Trophoblast cell (in vitro differentiated cells and primary cell): ENCODE data around the gene SCN2B. TPM values are rescaled to one million over a fixed set of nuclear protein-coding genes. Genes with fewer than 3 reads are reported as not detected.

Source experiments
- DNase-seq, 2 donors: peaks; one replicate each; pipeline ENCODE4 v3.0.0-alpha.2; 2016
- H2AFZ ChIP-seq: 2 replicates; pipeline ENCODE4 v1.6.1; 2013; ENCODE audit warnings: low read length, moderate library complexity, mild to moderate bottlenecking; ENCODE audit not compliant: insufficient read depth, poor library complexity
- H2AK5ac ChIP-seq: 2 replicates; pipeline ENCODE4 v1.6.1; 2013; ENCODE audit warnings: mild to moderate bottlenecking, low read length
- H2BK120ac ChIP-seq: 2 replicates; pipeline ENCODE4 v1.6.1; 2013; ENCODE audit warnings: low read length, mild to moderate bottlenecking, moderate library complexity; ENCODE audit not compliant: insufficient read depth, poor library complexity
- H2BK12ac ChIP-seq: 2 replicates; pipeline ENCODE4 v1.6.1; 2013; ENCODE audit warnings: mild to moderate bottlenecking, low read length, moderate library complexity
- H2BK5ac ChIP-seq: 2 replicates; pipeline ENCODE4 v1.6.1; 2013; ENCODE audit warnings: low read length, low read depth, moderate library complexity, mild to moderate bottlenecking; ENCODE audit not compliant: poor library complexity
- H3K14ac ChIP-seq: 2 replicates; pipeline ENCODE4 v1.6.1; 2013; ENCODE audit warnings: mild to moderate bottlenecking, low read length
- H3K18ac ChIP-seq: 2 replicates; pipeline ENCODE4 v1.6.1; 2013; ENCODE audit warnings: mild to moderate bottlenecking, low read length
- H3K23ac ChIP-seq: 2 replicates; pipeline ENCODE4 v1.6.1; 2013; ENCODE audit warnings: low read length
- H3K27ac ChIP-seq: 2 replicates; pipeline ENCODE4 v1.5.1; 2013; ENCODE audit warnings: low read depth, mild to moderate bottlenecking, inconsistent platforms, low read length, moderate library complexity
- H3K27me3 ChIP-seq: 2 replicates; pipeline ENCODE4 v1.6.1; 2013; ENCODE audit warnings: inconsistent platforms, mild to moderate bottlenecking, low read length, moderate library complexity; ENCODE audit not compliant: insufficient read depth
- H3K36me3 ChIP-seq, 2 experiments: 1 replicate in 1 of 2; 2 replicates in 1 of 2; pipeline ENCODE4 v1.6.1; 2013; ENCODE audit warnings: low read length in 2 of 2, mild to moderate bottlenecking in 2 of 2, moderate library complexity in 1 of 2; ENCODE audit not compliant: insufficient read depth in 2 of 2, control insufficient read depth in 1 of 2
- H3K4ac ChIP-seq: 2 replicates; pipeline ENCODE4 v1.6.1; 2013; ENCODE audit warnings: low read depth, mild to moderate bottlenecking, low read length, moderate library complexity
- H3K4me1 ChIP-seq, 2 experiments: 1 replicate in 1 of 2; 2 replicates in 1 of 2; pipeline ENCODE4 v1.6.1; 2013; ENCODE audit warnings: low read length in 2 of 2, mild to moderate bottlenecking in 2 of 2, moderate library complexity in 1 of 2; ENCODE audit not compliant: insufficient read depth in 2 of 2, control insufficient read depth in 1 of 2
- H3K4me2 ChIP-seq: 2 replicates; pipeline ENCODE4 v1.6.1; 2013; ENCODE audit warnings: inconsistent platforms, mild to moderate bottlenecking, low read length, moderate library complexity
- H3K4me3 ChIP-seq: 2 replicates; pipeline ENCODE4 v1.5.1; 2013; ENCODE audit warnings: mild to moderate bottlenecking, low read depth, low read length, inconsistent platforms
- H3K79me1 ChIP-seq: one replicate; pipeline ENCODE4 v1.6.1; 2013; ENCODE audit warnings: low read length
- H3K79me2 ChIP-seq: 2 replicates; pipeline ENCODE4 v1.6.1; 2013; ENCODE audit warnings: low read length, mild to moderate bottlenecking; ENCODE audit not compliant: control insufficient read depth, insufficient read depth, poor library complexity
- H3K9ac ChIP-seq: 2 replicates; pipeline ENCODE4 v1.6.1; 2013; ENCODE audit warnings: mild to moderate bottlenecking, low read length
- H3K9me3 ChIP-seq: 2 replicates; pipeline ENCODE4 v1.6.1; 2013; ENCODE audit warnings: low read depth, mild to moderate bottlenecking, control low read depth, inconsistent platforms, low read length; ENCODE audit not compliant: insufficient read depth
- H4K12ac ChIP-seq: 2 replicates; pipeline ENCODE4 v1.6.1; 2013; ENCODE audit warnings: low read depth, mild to moderate bottlenecking, low read length, moderate library complexity
- H4K8ac ChIP-seq: 2 replicates; pipeline ENCODE4 v1.6.1; 2013; ENCODE audit warnings: low read depth, mild to moderate bottlenecking, low read length, moderate library complexity
- H4K91ac ChIP-seq: one replicate; pipeline ENCODE4 v1.6.1; 2013; ENCODE audit warnings: low read depth, mild to moderate bottlenecking, low read length, moderate library complexity
- whole genome bisulfite sequencing: extraction: QIAGEN DNeasy Blood & Tissue Kit; methylation state at CpG from one replicate; pipeline ENCODE4 v1.1.7; 2013; ENCODE audit warnings: missing lambda C conversion rate; ENCODE audit not compliant: insufficient read length, insufficient coverage; ENCODE audit errors: extremely low coverage; 5-methylcytosine and 5-hydroxymethylcytosine counted together
- polyA plus RNA-seq: library from polyadenylated mRNA; stranded (reverse); fragments of 200-250 nt; gene quantifications from 2 replicates; pipeline ENCODE4 v1.2.3, GENCODE V29; 2013

Gene SCN2B, protein sequence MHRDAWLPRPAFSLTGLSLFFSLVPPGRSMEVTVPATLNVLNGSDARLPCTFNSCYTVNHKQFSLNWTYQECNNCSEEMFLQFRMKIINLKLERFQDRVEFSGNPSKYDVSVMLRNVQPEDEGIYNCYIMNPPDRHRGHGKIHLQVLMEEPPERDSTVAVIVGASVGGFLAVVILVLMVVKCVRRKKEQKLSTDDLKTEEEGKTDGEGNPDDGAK
- not detected in 2 replicates for polyA plus RNA-seq

DNA sequence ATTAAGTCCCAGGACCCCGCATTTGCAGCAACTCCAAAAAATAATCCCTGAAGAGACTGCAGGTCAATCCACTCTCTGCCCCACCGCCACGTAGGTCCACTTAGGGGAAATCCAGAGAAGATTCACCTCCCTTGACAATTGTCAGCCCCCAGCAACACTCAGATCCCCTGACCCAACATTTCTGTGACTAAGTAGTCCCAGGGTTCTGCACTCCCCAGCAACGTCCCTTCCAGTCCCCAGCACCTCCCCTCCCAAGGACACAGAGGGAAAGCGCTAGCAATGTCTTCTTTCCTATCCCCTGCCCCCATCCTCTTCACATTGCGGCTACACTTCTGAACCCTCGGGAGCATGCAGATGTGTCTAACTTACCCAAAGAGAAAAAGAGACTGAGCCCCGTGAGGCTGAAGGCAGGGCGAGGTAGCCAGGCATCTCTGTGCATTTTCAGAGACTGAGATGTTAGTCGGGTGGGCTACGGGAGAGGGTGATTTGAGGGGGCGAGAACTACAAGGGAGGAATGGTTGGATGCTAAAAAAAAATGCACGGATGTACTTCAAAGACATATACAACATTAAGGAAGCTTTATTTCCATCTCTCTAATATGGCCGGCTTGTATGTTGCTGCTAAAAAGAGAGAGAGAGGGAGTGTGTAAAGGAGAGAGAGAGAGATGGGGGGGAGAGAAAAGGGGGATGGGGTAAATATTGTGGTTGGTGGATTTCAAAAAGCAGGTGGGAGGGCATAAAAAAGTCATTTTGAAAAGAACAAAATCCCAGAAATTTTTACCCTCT, at the start of gene SCN2B:
TSS of gene SCN2B (minus strand) at position 647 of the 785 bp plus-strand sequence. CDS start at position 439, 208 bp downstream.
- Histone ChIP-seq H3K4me1 (peaks cover 5 to 6% of the 10 kb centered on the region in 2 experiments), H3K27ac (no peak within 1 kb of the TSS), H2BK12ac (no peak within 1 kb of the TSS), H3K9me3 (peaks cover 2% of the 10 kb centered on the region), H2AFZ (no peak within 1 kb of the TSS), H2BK120ac (no peak within 1 kb of the TSS), H3K4me3 (no peak within 1 kb of the TSS), H3K27me3 (peaks cover 2% of the 10 kb centered on the region), H3K79me1 (no peaks in the 10 kb centered on the region), H3K14ac (no peak within 1 kb of the TSS), H3K9ac (no peak within 1 kb of the TSS), H3K18ac (no peak within 1 kb of the TSS), H3K23ac (no peak within 1 kb of the TSS), H4K91ac (no peak within 1 kb of the TSS), H3K79me2 (no peaks in the 10 kb centered on the region), H2AK5ac (no peak within 1 kb of the TSS), H4K8ac (no peak within 1 kb of the TSS), H3K4ac (no peak within 1 kb of the TSS), H3K36me3 (no peaks in the 10 kb centered on the region), H4K12ac (no peak within 1 kb of the TSS), H3K4me2 (peak within 1 kb of the TSS; percentile 41), H2BK5ac (no peak within 1 kb of the TSS)
- DNase-seq: no peak
- no CpG with 5 or more reads among the region's 14 CpGs for WGBS

DNA sequence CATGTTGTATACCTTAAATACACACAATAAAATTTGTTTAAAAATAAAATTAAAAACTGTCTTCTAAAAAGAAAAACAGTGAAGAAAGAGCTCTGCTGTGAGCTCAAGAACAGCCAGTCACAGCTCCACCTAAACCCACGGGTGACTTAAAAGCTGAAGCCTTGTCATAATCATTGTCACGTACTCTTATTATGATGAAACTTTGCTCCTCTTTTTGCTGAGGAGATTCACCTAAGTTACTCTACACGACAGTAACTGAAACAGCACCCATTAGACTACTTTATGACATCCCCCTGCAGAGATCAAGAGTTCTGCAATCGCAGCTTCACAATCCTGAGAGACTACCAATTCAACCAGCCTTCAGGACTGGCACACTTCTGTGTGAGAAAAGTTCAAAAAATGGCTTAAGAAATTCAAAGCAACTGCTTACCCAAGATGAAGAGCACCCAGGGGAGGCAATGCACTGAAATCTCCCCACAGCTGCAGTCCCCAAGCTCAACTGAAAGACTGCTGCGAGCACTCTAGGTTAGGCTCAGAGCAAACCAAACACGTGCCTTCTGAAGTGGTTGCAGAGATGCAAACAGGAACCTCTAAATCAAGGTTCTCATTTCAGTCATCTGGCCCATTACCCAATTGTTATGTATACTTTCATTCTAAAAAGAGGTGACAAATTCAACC, 48.2 kb upstream of the SCN2B start, which contains the start of gene JAML:
TSS of gene JAML (minus strand) at position 501 of the 678 bp plus-strand sequence. CDS start 10,145 bp downstream, outside the sequence.
- WGBS: no CpG with 5 or more reads among the region's 6 CpGs

GRCh38 chr11:118223992-118224391, 47.6 kb upstream of the SCN2B start:
- Histone ChIP-seq H3K27ac (no peak overlapping the region), H3K4me3 (no peak overlapping the region), H3K23ac (no peak overlapping the region), H3K4ac (no peak overlapping the region), H3K4me2 (no peak overlapping the region), H4K8ac (no peak overlapping the region), H2BK12ac (no peak overlapping the region), H3K36me3 (no peaks in the 10 kb centered on the region), H2BK5ac (no peak overlapping the region), H2AFZ (no peak overlapping the region), H4K12ac (no peak overlapping the region), H3K79me2 (no peaks in the 10 kb centered on the region), H3K9ac (no peak overlapping the region), H4K91ac (no peak overlapping the region), H3K14ac (no peak overlapping the region), H2AK5ac (no peak overlapping the region), H2BK120ac (no peak overlapping the region), H3K27me3 (no peaks in the 10 kb centered on the region), H3K18ac (no peak overlapping the region), H3K9me3 (no peaks in the 10 kb centered on the region), H3K79me1 (no peaks in the 10 kb centered on the region), H3K4me1 (no peaks in the 10 kb centered on the region)
- no peak for DNase-seq
- no CpG with 5 or more reads among the region's 6 CpGs for WGBS

More for the DNA sequence above, 48.2 kb upstream of the SCN2B start, which contains the start of gene JAML:
- Histone ChIP-seq H3K9ac (no peak within 1 kb of the TSS), H3K18ac (no peak within 1 kb of the TSS), H3K4ac (no peak within 1 kb of the TSS), H3K79me2 (no peaks in the 10 kb centered on the region), H2AFZ (no peak within 1 kb of the TSS), H3K27me3 (no peaks in the 10 kb centered on the region), H2BK120ac (no peak within 1 kb of the TSS), H3K9me3 (no peaks in the 10 kb centered on the region), H2BK5ac (no peak within 1 kb of the TSS), H2AK5ac (no peak within 1 kb of the TSS), H3K79me1 (no peaks in the 10 kb centered on the region), H4K12ac (no peak within 1 kb of the TSS), H3K4me1 (no peaks in the 10 kb centered on the region), H3K36me3 (no peaks in the 10 kb centered on the region), H4K91ac (no peak within 1 kb of the TSS), H3K14ac (no peak within 1 kb of the TSS), H3K23ac (no peak within 1 kb of the TSS), H2BK12ac (no peak within 1 kb of the TSS), H3K4me3 (no peak within 1 kb of the TSS), H4K8ac (no peak within 1 kb of the TSS), H3K4me2 (no peak within 1 kb of the TSS), H3K27ac (no peak within 1 kb of the TSS)
- no peak for DNase-seq

DNA sequence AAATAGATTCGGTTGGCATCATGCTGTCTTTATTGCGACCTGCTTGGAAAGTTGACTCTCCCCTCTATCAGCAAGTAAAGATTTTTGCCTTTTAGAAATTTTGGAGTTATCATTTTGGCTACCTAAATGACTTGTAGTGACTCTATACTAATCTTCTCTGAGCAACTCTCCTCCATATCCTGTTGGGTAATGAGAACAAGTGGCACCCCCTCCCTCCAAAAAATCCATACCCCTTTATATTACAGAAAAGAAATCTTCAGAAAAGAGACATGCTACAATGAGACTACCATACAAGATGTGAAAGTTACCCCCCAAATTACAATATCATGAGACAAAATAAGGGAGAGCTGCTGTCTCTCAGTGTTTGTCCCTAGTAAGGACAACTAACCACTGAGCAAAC, 47.1 kb upstream of the SCN2B start:
- Histone ChIP-seq H3K9ac (no peak overlapping the region), H3K4ac (no peak overlapping the region), H3K18ac (no peak overlapping the region), H3K14ac (no peak overlapping the region), H2AFZ (no peak overlapping the region), H3K9me3 (no peaks in the 10 kb centered on the region), H4K12ac (no peak overlapping the region), H2BK5ac (no peak overlapping the region), H3K79me2 (no peaks in the 10 kb centered on the region), H4K91ac (no peak overlapping the region), H3K4me1 (no peaks in the 10 kb centered on the region), H3K27me3 (no peaks in the 10 kb centered on the region), H3K4me2 (no peak overlapping the region), H2AK5ac (no peak overlapping the region), H2BK120ac (no peak overlapping the region), H3K36me3 (no peaks in the 10 kb centered on the region), H3K4me3 (no peak overlapping the region), H3K23ac (no peak overlapping the region), H3K79me1 (no peaks in the 10 kb centered on the region), H2BK12ac (no peak overlapping the region), H3K27ac (no peak overlapping the region), H4K8ac (no peak overlapping the region)
- DNase-seq: no peak
- WGBS: no CpG with 5 or more reads among the region's 2 CpGs
